K562 (cell line): ENCODE data around the gene EHBP1. TPM values are rescaled to one million over a fixed set of nuclear protein-coding genes. Genes with fewer than 3 reads are reported as not detected.

Source experiments
- ATAC-seq: fragments of 200-7000 bp; cut with Tn5 transposase; 3 replicates; pipeline ENCODE4 v1.9.1; 2020; ENCODE audit warnings: moderate library complexity
- BruUV-seq: library from RNA; stranded (reverse); fragments of 400-500 nt; replicated peaks from 2 replicates; lab custom pipeline; 2021; lab: Mats Ljungman, UMichigan
- CTCF ChIA-PET: fragments of 300-600 bp; formaldehyde crosslinking; extraction: SDS; loops from one replicate; lab custom pipeline; 2021; ENCODE audit warnings: low intra/inter-chr PET ratio; lab: Yijun Ruan, JAX
- POLR2A ChIA-PET: fragments of 300-600, 350-650 bp; sonication (Branson Sonifier 250); formaldehyde crosslinking; extraction: SDS; loops from one replicate; lab custom pipeline; 2021; ENCODE audit warnings: antibody characterized with exemption, inconsistent platforms; lab: Yijun Ruan, JAX
- DNase-seq, 4 experiments: peaks; one replicate each; pipeline versions ENCODE4 v3.0.0 to v3.0.0-alpha.2; 2011 to 2018; ENCODE audit warnings: low spot score in 3 of 4, mixed read lengths in 3 of 4; ENCODE audit errors: extremely low read depth in 1 of 4
- FAIRE-seq: peaks from 2 replicates; lab custom pipeline; 2011; peaks lifted over from hg19 to GRCh38; lab: Jason Lieb, UNC
- H2AFZ ChIP-seq: 2 replicates; pipeline ENCODE4 v1.6.0; 2011; ENCODE audit warnings: low read depth, low read length, control low read depth, inconsistent platforms
- H3K27ac ChIP-seq: fragments of 200-600 bp; 3 replicates; pipeline ENCODE4 v1.8.0; 2011; ENCODE audit warnings: low read depth, mild to moderate bottlenecking, control low read depth, inconsistent platforms, low read length, moderate library complexity, mixed read lengths; ENCODE audit errors: extremely low read depth
- H3K27me3 ChIP-seq, 2 experiments: fragments of 300-600 bp in 1 of 2; 2 replicates in 1 of 2; 3 replicates in 1 of 2; pipeline versions ENCODE4 v1.6.0 to v1.8.0; 2011; ENCODE audit warnings: inconsistent platforms in 2 of 2, low read length in 2 of 2, mild to moderate bottlenecking in 1 of 2, mixed read lengths in 1 of 2, moderate library complexity in 1 of 2; ENCODE audit not compliant: control insufficient read depth in 2 of 2, insufficient read depth in 2 of 2
- H3K36me3 ChIP-seq: fragments of 300-600 bp; 3 replicates; pipeline ENCODE4 v1.8.0; 2011; ENCODE audit warnings: mild to moderate bottlenecking, low read length, inconsistent platforms; ENCODE audit not compliant: control insufficient read depth, insufficient read depth
- H3K4me1 ChIP-seq, 2 experiments: fragments of 200-600 bp in 1 of 2; replicated peaks in 1 of 2; 2 replicates in 1 of 2; 3 replicates in 1 of 2; pipeline versions ENCODE4 v1.5.1 to v1.8.0; 2011; ENCODE audit warnings: inconsistent platforms in 2 of 2, low read length in 2 of 2, mild to moderate bottlenecking in 1 of 2, mixed read lengths in 1 of 2, moderate library complexity in 1 of 2; ENCODE audit not compliant: control insufficient read depth in 2 of 2, insufficient read depth in 2 of 2
- H3K4me2 ChIP-seq: 2 replicates; pipeline ENCODE4 v1.6.1; 2011; ENCODE audit warnings: low read length, control low read depth, inconsistent platforms, mixed read lengths; ENCODE audit not compliant: insufficient read depth
- H3K4me3 ChIP-seq: fragments of 200-600 bp; sonication (generic), shearing (Covaris generic); 2 replicates; pipeline ENCODE4 v1.5.1; 2016; ENCODE audit warnings: control low read depth, inconsistent platforms
- H3K79me2 ChIP-seq: fragments of 200-600 bp; 3 replicates; pipeline ENCODE4 v1.8.0; 2011; ENCODE audit warnings: low read length, inconsistent platforms; ENCODE audit not compliant: control insufficient read depth, insufficient read depth
- H3K9ac ChIP-seq, 2 experiments: 2 replicates each; pipeline versions ENCODE4 v1.6.0 to v1.6.1; 2011; ENCODE audit warnings: low read depth in 2 of 2, low read length in 2 of 2, control low read depth in 1 of 2, inconsistent platforms in 1 of 2, mild to moderate bottlenecking in 1 of 2, mixed read lengths in 1 of 2; ENCODE audit not compliant: insufficient read depth in 1 of 2
- H3K9me1 ChIP-seq: one replicate; pipeline ENCODE4 v1.6.0; 2011; ENCODE audit warnings: inconsistent platforms, mild to moderate bottlenecking, low read length, moderate library complexity; ENCODE audit not compliant: control insufficient read depth, insufficient read depth
- H3K9me3 ChIP-seq: replicated peaks from 2 replicates; pipeline ENCODE4 v1.5.1; 2011; ENCODE audit warnings: low read depth, low read length, inconsistent platforms; ENCODE audit not compliant: control insufficient read depth, insufficient read depth
- H4K20me1 ChIP-seq: replicated peaks from 2 replicates; pipeline ENCODE4 v1.6.1; 2011; ENCODE audit warnings: low read length, inconsistent platforms, mixed read lengths; ENCODE audit not compliant: control insufficient read depth, insufficient read depth
- KDM1A ChIP-seq, 2 experiments: fragments of 450-650 bp; IDR thresholded peaks; 2 replicates each; pipeline ENCODE4 v1.6.1; 2016; ENCODE audit warnings: mild to moderate bottlenecking in 2 of 2
- PBX2 ChIP-seq, 2 experiments: IDR thresholded peaks in 1 of 2; conservative IDR thresholded peaks in 1 of 2; 2 replicates each; pipeline ENCODE4 v1.6.1; 2016; ENCODE audit warnings: low read depth in 2 of 2, mild to moderate bottlenecking in 1 of 2, missing compliant biosample characterization in 1 of 2, missing genetic modification characterization in 1 of 2, moderate library complexity in 1 of 2
- PML ChIP-seq: IDR thresholded peaks from 2 replicates; pipeline ENCODE4 v1.6.1; 2012; ENCODE audit warnings: low read length, inconsistent platforms
- YBX1 ChIP-seq: fragments of 450-650 bp; IDR thresholded peaks from 2 replicates; pipeline ENCODE4 v1.7.1; 2016; ENCODE audit warnings: mild to moderate bottlenecking
- ZNF232 ChIP-seq: sonication (generic); formaldehyde crosslinking; IDR thresholded peaks from 2 replicates; pipeline ENCODE4 v1.8.0; 2022; ENCODE audit warnings: mild to moderate bottlenecking, missing genetic modification reagents
- WGBS: fragments of 100-300 bp; shearing (Covaris generic); methylation state at CpG from one replicate; pipeline ENCODE4 v1.1.6; 2016; ENCODE audit warnings: low coverage, mixed read lengths; ENCODE audit not compliant: insufficient coverage; ENCODE audit errors: missing lambda C conversion rate; 5-methylcytosine and 5-hydroxymethylcytosine counted together
- in situ Hi-C: fragments of 300-500 bp; cut with MboI; formaldehyde crosslinking; loops from 4 replicates; pipeline ENCODE4 v1.15.0; 2018; ENCODE audit warnings: inconsistent platforms, mixed read lengths
- intact Hi-C: fragments of 100-400 bp; cut with micrococcal nuclease; formaldehyde crosslinking; loops from 2 replicates; pipeline ENCODE4 v1.14.2; 2022
- polyA plus RNA-seq, 8 experiments: library from polyadenylated mRNA; depleted of rRNA in 4 of 8; stranded (reverse) in 5 of 8; unstranded in 3 of 8; fragments of >200 nt; fragmentation: Nextera tagmentation in 2 of 8; fragmentation: Illumina TruSeq in 1 of 8; extraction: Ambion mirVana in 2 of 8; extraction: Trizol in 1 of 8; gene quantifications; 2 replicates each; pipeline versions ENCODE4 v1.2.1 to v1.2.3, GENCODE V29; 2011 to 2014; ENCODE audit warnings: inconsistent platforms in 1 of 8, missing spikeins in 1 of 8
- total RNA-seq, 7 experiments: library from RNA; depleted of rRNA in 6 of 7; stranded (reverse); fragments of >200 nt in 6 of 7; fragmentation: Illumina TruSeq in 2 of 7; extraction: Trizol in 2 of 7; gene quantifications; 2 replicates each; pipeline versions ENCODE4 v1.2.1 to v1.2.3, GENCODE V29; 2011 to 2021; ENCODE audit warnings: low replicate concordance in 1 of 7
- TF ChIP-seq, protein P1 (sequence below): fragments of 250-450 bp; sonication (Bioruptor Pico); IDR thresholded peaks from 2 replicates; pipeline ENCODE4 v1.5.1; 2021; ENCODE audit warnings: mild to moderate bottlenecking

EHBP1 gene
- total and polyA plus RNA-seq, 9 of the 15 experiments (the other 6 are each of a cell fraction or from before 2014, with no cell fraction given) = 8.9 to 26.6 (median 19.3) TPM

DNA sequence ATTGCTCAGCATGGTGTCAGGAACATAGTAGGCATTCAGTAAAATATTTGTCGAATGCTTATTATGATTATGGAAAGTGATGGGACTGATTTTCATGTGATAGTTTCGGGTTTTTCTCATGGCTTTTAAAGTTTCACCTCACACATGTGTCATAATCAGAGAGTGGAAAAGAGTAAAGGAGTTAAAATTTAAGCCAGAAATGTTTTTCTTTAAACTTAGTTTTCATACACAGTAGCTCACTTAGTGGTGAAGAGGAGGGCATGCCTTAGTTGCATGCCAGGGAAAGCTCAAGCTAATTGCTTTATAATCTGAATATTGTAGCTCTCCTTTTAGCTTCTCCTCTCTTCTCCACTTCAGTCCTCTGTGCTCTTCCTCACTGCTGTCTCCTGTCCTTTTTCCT is 38.0 kb downstream of the EHBP1 start:
- intact Hi-C loops = no loop called here
- no peak for TF ChIP-seq PBX2 (CRISPR knock-in tag; IDR thresholded peaks at IDR 0.05; ENCODE audit: low read depth)
- TF ChIP-seq PBX2 (tag; conservative IDR thresholded peaks at IDR 0.05; ENCODE audit: low read depth) = no peak
- no peak for TF ChIP-seq PML
- no peak for TF ChIP-seq YBX1
- TF ChIP-seq, protein P1, sequence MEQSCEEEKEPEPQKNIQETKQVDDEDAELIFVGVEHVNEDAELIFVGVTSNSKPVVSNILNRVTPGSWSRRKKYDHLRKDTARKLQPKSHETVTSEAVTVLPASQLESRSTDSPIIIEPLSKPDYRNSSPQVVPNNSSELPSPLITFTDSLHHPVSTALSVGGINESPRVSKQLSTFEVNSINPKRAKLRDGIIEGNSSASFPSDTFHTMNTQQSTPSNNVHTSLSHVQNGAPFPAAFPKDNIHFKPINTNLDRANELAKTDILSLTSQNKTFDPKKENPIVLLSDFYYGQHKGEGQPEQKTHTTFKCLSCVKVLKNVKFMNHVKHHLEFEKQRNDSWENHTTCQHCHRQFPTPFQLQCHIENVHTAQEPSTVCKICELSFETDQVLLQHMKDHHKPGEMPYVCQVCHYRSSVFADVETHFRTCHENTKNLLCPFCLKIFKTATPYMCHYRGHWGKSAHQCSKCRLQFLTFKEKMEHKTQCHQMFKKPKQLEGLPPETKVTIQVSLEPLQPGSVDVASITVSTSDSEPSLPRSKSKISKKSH (CRISPR knock-in tag) = no peak
- TF ChIP-seq ZNF232 = no peak
- TF ChIP-seq KDM1A (IDR thresholded peaks at IDR 0.05) = no peak
- ATAC-seq (no peak), FAIRE-seq (no peak), DNase-seq (no peak)
- no peak overlapping the region for H3K4me2 ChIP-seq
- no peaks in the 10 kb centered on the region for H3K9me1 ChIP-seq
- no peaks in the 10 kb centered on the region for H3K9me3 ChIP-seq
- no peaks in the 10 kb centered on the region for H4K20me1 ChIP-seq
- H3K4me1 ChIP-seq = peaks cover 0 to 18% of the 10 kb centered on the region in 2 experiments; a peak in 4 of 5 replicates
- peaks cover 18% of the 10 kb centered on the region; the same call in 2 of the 3 replicates for H3K79me2 ChIP-seq
- POLR2A ChIA-PET = no interaction called here
- no peaks in the 10 kb centered on the region for H3K27me3 ChIP-seq
- 50% methylated on average over 2 of the region's 2 CpGs for WGBS
- no peaks in the 10 kb centered on the region for H3K36me3 ChIP-seq
- no peak overlapping the region for H3K9ac ChIP-seq
- H3K4me3 ChIP-seq = no peak overlapping the region
- BruUV-seq = no TSS peak
- H2AFZ ChIP-seq = no peak overlapping the region
- no peak overlapping the region for H3K27ac ChIP-seq
- in situ Hi-C loops = no loop called here
- CTCF ChIA-PET = no interaction called here
